HL-60 (cell line): ENCODE results near the gene KIF5A.

Experiments
- GABPA ChIP-seq: IDR thresholded peaks from 2 replicates; pipeline ENCODE4 v1.6.1; 2012; ENCODE audit warnings: low read depth
- POLR2AphosphoS5 ChIP-seq: IDR thresholded peaks from 2 replicates; pipeline ENCODE4 v1.6.1; 2012; ENCODE audit warnings: low read depth
- TF ChIP-seq, protein P1 (sequence below): IDR thresholded peaks from one replicate; pipeline ENCODE4 v1.5.1; 2011; ENCODE audit warnings: low read length, control low read depth, inconsistent platforms; ENCODE audit not compliant: insufficient read depth
- TF ChIP-seq, protein P2 (sequence below): IDR thresholded peaks from 2 replicates; pipeline ENCODE4 v1.6.1; 2012; ENCODE audit warnings: low read depth; ENCODE audit not compliant: insufficient replicate concordance

DNA sequence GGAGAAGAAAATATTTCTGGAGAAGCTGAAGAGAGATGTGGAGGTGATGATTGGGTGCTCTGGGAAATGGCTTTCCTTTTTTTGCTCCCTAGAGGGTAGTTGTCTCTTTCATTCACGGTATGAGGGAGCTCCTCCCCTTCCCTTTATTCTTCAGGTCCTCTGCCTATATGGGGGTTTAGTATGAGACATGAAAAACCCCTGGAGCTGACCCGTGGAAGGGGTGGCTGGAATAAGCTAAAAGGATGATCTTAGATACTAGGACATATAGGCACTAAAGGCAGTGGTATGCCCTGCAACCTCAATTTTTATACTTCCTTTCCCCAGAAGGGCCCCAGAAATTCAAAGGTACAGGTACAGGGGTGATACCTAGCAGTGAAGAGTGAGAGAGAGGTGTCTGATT lies 50.6 kb downstream of the KIF5A start:
- TF ChIP-seq POLR2AphosphoS5: no peak
- TF ChIP-seq, protein P1, sequence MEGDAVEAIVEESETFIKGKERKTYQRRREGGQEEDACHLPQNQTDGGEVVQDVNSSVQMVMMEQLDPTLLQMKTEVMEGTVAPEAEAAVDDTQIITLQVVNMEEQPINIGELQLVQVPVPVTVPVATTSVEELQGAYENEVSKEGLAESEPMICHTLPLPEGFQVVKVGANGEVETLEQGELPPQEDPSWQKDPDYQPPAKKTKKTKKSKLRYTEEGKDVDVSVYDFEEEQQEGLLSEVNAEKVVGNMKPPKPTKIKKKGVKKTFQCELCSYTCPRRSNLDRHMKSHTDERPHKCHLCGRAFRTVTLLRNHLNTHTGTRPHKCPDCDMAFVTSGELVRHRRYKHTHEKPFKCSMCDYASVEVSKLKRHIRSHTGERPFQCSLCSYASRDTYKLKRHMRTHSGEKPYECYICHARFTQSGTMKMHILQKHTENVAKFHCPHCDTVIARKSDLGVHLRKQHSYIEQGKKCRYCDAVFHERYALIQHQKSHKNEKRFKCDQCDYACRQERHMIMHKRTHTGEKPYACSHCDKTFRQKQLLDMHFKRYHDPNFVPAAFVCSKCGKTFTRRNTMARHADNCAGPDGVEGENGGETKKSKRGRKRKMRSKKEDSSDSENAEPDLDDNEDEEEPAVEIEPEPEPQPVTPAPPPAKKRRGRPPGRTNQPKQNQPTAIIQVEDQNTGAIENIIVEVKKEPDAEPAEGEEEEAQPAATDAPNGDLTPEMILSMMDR: no peak
- no peak for TF ChIP-seq GABPA
- TF ChIP-seq, protein P2, sequence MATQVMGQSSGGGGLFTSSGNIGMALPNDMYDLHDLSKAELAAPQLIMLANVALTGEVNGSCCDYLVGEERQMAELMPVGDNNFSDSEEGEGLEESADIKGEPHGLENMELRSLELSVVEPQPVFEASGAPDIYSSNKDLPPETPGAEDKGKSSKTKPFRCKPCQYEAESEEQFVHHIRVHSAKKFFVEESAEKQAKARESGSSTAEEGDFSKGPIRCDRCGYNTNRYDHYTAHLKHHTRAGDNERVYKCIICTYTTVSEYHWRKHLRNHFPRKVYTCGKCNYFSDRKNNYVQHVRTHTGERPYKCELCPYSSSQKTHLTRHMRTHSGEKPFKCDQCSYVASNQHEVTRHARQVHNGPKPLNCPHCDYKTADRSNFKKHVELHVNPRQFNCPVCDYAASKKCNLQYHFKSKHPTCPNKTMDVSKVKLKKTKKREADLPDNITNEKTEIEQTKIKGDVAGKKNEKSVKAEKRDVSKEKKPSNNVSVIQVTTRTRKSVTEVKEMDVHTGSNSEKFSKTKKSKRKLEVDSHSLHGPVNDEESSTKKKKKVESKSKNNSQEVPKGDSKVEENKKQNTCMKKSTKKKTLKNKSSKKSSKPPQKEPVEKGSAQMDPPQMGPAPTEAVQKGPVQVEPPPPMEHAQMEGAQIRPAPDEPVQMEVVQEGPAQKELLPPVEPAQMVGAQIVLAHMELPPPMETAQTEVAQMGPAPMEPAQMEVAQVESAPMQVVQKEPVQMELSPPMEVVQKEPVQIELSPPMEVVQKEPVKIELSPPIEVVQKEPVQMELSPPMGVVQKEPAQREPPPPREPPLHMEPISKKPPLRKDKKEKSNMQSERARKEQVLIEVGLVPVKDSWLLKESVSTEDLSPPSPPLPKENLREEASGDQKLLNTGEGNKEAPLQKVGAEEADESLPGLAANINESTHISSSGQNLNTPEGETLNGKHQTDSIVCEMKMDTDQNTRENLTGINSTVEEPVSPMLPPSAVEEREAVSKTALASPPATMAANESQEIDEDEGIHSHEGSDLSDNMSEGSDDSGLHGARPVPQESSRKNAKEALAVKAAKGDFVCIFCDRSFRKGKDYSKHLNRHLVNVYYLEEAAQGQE: no peak
